CD4-positive, alpha-beta T cell treated with Interleukin-6 for 4 hours (primary cell): ENCODE results near the gene LCOR.
A peak's percentile ranks its signal among the peaks of the same experiment; 100 is the strongest.
"Not testable (repeated sequence)": the region's sequence is repeated elsewhere in the genome, so short reads cannot be mapped to it uniquely, and the experiment has no call there.

Source experiments
- DNase-seq: peaks from one replicate; pipeline ENCODE4 v3.0.0-alpha.2; 2020; ENCODE audit warnings: mixed read lengths

Gene LCOR

GRCh38 chr10:97016728-97017473 is 184.8 kb downstream of the LCOR start:
- DNase-seq = no peak

- no peak for DNase-seq
These were observed 185.4 kb downstream of the LCOR start for GRCh38 chr10:97017474-97017903.

- DNase-seq = no peak
These were observed 186.4 kb downstream of the LCOR start for GRCh38 chr10:97018251-97019212.

- no peak for DNase-seq
These were observed 187.2 kb downstream of the LCOR start for GRCh38 chr10:97019213-97019844.

- DNase-seq = no peak
These were observed 188.6 kb downstream of the LCOR start for GRCh38 chr10:97020452-97021400.

GRCh38 chr10:97022616-97023015 is 190.5 kb downstream of the LCOR start:
- DNase-seq = no peak

GRCh38 chr10:97023401-97024167 is 191.5 kb downstream of the LCOR start:
- DNase-seq = no peak

GRCh38 chr10:97024168-97025073 is 192.3 kb downstream of the LCOR start:
- no peak for DNase-seq

- DNase-seq = peak; percentile 57
These were observed 193.6 kb downstream of the LCOR start for GRCh38 chr10:97025613-97026242.

- DNase-seq = no peak
These were observed 196.2 kb downstream of the LCOR start for GRCh38 chr10:97028126-97028831.

GRCh38 chr10:97028832-97029178 is 196.7 kb downstream of the LCOR start:
- DNase-seq = no peak

- DNase-seq = no peak
These were observed 197.2 kb downstream of the LCOR start for GRCh38 chr10:97029271-97029670.

- DNase-seq = no peak
These were observed 198.8 kb downstream of the LCOR start for GRCh38 chr10:97030894-97031293.

- DNase-seq = no peak
These were observed 199.4 kb downstream of the LCOR start for GRCh38 chr10:97031459-97031858.

- no peak for DNase-seq
These were observed 200.5 kb downstream of the LCOR start for GRCh38 chr10:97032624-97033023.

GRCh38 chr10:97033841-97034240 is 201.7 kb downstream of the LCOR start:
- DNase-seq = not testable (repeated sequence)

GRCh38 chr10:97034301-97034700 is 202.2 kb downstream of the LCOR start:
- DNase-seq = no peak

GRCh38 chr10:97034958-97035769 is 203.1 kb downstream of the LCOR start:
- no peak for DNase-seq
